GM19238 (cell line): ENCODE measurements around the gene C17orf75.

Experiments
- DNase-seq: peaks from one replicate; pipeline ENCODE4 v3.0.0; 2011; ENCODE audit warnings: low spot score; ENCODE audit not compliant: insufficient read length

Gene C17orf75

GRCh38 chr17:32278815-32279214 is 63.2 kb downstream of the C17orf75 start:
- no peak for DNase-seq
